Neuronal stem cell (in vitro differentiated cells): Measurements from ENCODE around the gene PTPRT.

Source experiments
- DNase-seq: peaks from one replicate; pipeline ENCODE4 v3.0.0-alpha.2; 2013; ENCODE audit warnings: low spot score
- H2AFZ ChIP-seq: one replicate; pipeline ENCODE4 v1.6.1; 2013; ENCODE audit warnings: mild to moderate bottlenecking, low read length, inconsistent platforms
- H2AK5ac ChIP-seq: 2 replicates; pipeline ENCODE4 v1.6.1; 2013; ENCODE audit warnings: low read depth, mild to moderate bottlenecking, inconsistent platforms, low read length, moderate library complexity, mixed read lengths
- H2BK120ac ChIP-seq: 2 replicates; pipeline ENCODE4 v1.6.1; 2013; ENCODE audit warnings: low read depth, mild to moderate bottlenecking, inconsistent platforms, low read length, moderate library complexity, mixed read lengths
- H2BK12ac ChIP-seq: one replicate; pipeline ENCODE4 v1.6.1; 2013; ENCODE audit warnings: low read length, inconsistent platforms
- H2BK15ac ChIP-seq: 2 replicates; pipeline ENCODE4 v1.6.1; 2013; ENCODE audit warnings: mild to moderate bottlenecking, low read length, inconsistent platforms, mixed read lengths
- H2BK5ac ChIP-seq: one replicate; pipeline ENCODE4 v1.6.1; 2013; ENCODE audit warnings: inconsistent platforms, mild to moderate bottlenecking, low read length, moderate library complexity
- H3K14ac ChIP-seq: one replicate; pipeline ENCODE4 v1.6.1; 2013; ENCODE audit warnings: low read length, inconsistent platforms
- H3K18ac ChIP-seq: 2 replicates; pipeline ENCODE4 v1.6.1; 2013; ENCODE audit warnings: low read length, inconsistent platforms
- H3K23ac ChIP-seq: 2 replicates; pipeline ENCODE4 v1.6.1; 2013; ENCODE audit warnings: low read depth, mild to moderate bottlenecking, mixed read lengths, low read length, inconsistent platforms; ENCODE audit not compliant: poor library complexity
- H3K27ac ChIP-seq: replicated peaks from 3 replicates; pipeline ENCODE4 v1.5.1; 2013; ENCODE audit warnings: low read length, inconsistent platforms
- H3K27me3 ChIP-seq, 3 experiments: 2 replicates each; pipeline ENCODE4 v1.6.1; 2013; ENCODE audit warnings: low read length in 3 of 3, mild to moderate bottlenecking in 2 of 3, inconsistent platforms in 1 of 3, low read depth in 1 of 3, mixed read lengths in 1 of 3, moderate library complexity in 1 of 3; ENCODE audit not compliant: control insufficient read depth in 3 of 3, insufficient read depth in 3 of 3
- H3K36me3 ChIP-seq, 2 donors: replicated peaks in 1 of 2; 2 replicates each; pipeline ENCODE4 v1.6.1; 2013; ENCODE audit warnings: low read length in 2 of 2; ENCODE audit not compliant: control insufficient read depth in 2 of 2, insufficient read depth in 2 of 2
- H3K4ac ChIP-seq: 2 replicates; pipeline ENCODE4 v1.6.1; 2013; ENCODE audit warnings: inconsistent platforms, mild to moderate bottlenecking, low read length, moderate library complexity
- H3K4me1 ChIP-seq, 2 donors: 1 replicate in 1 of 2; 2 replicates in 1 of 2; pipeline ENCODE4 v1.6.1; 2013; ENCODE audit warnings: low read length in 2 of 2, low read depth in 1 of 2; ENCODE audit not compliant: control insufficient read depth in 2 of 2, insufficient read depth in 1 of 2
- H3K4me2 ChIP-seq: one replicate; pipeline ENCODE4 v1.6.1; 2013; ENCODE audit warnings: mild to moderate bottlenecking, low read length, inconsistent platforms; ENCODE audit not compliant: insufficient read depth, poor library complexity, severe bottlenecking
- H3K4me3 ChIP-seq, 2 donors: 2 replicates each; pipeline ENCODE4 v1.5.1; 2013; ENCODE audit warnings: low read length in 2 of 2, mild to moderate bottlenecking in 2 of 2, inconsistent platforms in 1 of 2, moderate library complexity in 1 of 2
- H3K79me1 ChIP-seq: one replicate; pipeline ENCODE4 v1.6.1; 2013; ENCODE audit warnings: low read depth, mild to moderate bottlenecking, inconsistent platforms, low read length, moderate library complexity
- H3K9ac ChIP-seq: one replicate; pipeline ENCODE4 v1.6.1; 2013; ENCODE audit warnings: mild to moderate bottlenecking, low read depth, low read length, inconsistent platforms; ENCODE audit not compliant: poor library complexity
- H3K9me3 ChIP-seq, 2 donors: replicated peaks in 1 of 2; 2 replicates each; pipeline versions ENCODE3 to v1.6.1; 2013; ENCODE audit warnings: low read length in 2 of 2, mild to moderate bottlenecking in 2 of 2, inconsistent platforms in 1 of 2, low read depth in 1 of 2, mixed read lengths in 1 of 2, moderate library complexity in 1 of 2; ENCODE audit not compliant: control insufficient read depth in 2 of 2, insufficient read depth in 1 of 2
- H4K8ac ChIP-seq: one replicate; pipeline ENCODE4 v1.6.1; 2013; ENCODE audit warnings: low read depth, mild to moderate bottlenecking, inconsistent platforms, low read length, moderate library complexity
- H4K91ac ChIP-seq: one replicate; pipeline ENCODE4 v1.6.1; 2013; ENCODE audit warnings: low read length, low read depth, mild to moderate bottlenecking, inconsistent platforms; ENCODE audit not compliant: poor library complexity
- WGBS, 2 donors: extraction: QIAGEN DNeasy Blood & Tissue Kit; methylation state at CpG; one replicate each; pipeline ENCODE4 v1.1.7; 2013; ENCODE audit warnings: missing lambda C conversion rate in 2 of 2, mixed read lengths in 1 of 2; ENCODE audit not compliant: insufficient read length in 2 of 2, insufficient replicate concordance in 1 of 2; ENCODE audit errors: extremely low coverage in 2 of 2; 5-methylcytosine and 5-hydroxymethylcytosine counted together

The PTPRT gene

DNA sequence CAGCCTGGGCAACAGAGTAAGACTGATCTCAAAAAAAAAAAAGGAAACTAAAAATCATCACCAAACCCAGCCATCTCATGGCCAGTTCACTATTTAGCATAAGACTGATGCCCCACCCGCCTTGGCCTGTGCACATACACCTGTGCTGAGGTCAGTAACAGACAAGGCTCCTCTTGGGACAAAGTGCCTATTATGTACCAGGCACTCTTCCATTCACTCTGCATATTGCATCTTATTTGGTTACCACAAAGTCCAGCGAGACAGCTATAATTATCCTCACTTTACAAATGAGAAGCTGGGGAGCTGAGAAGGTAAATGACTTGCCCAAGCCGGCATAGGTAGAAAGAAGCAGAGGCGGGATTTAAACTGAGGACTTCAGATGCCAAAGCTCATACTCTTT is 3.8 kb downstream of the PTPRT start:
- Histone ChIP-seq H2AK5ac (no peak overlapping the region), H3K4me1 (peaks cover 0 to 11% of the 10 kb centered on the region in 2 donors), H4K8ac (no peak overlapping the region), H3K18ac (no peak overlapping the region), H4K91ac (no peak overlapping the region), H3K4me2 (no peak overlapping the region), H2AFZ (no peak overlapping the region), H3K14ac (no peak overlapping the region), H2BK15ac (no peak overlapping the region), H3K9me3 (peaks cover 0 to 3% of the 10 kb centered on the region in 2 donors), H2BK120ac (no peak overlapping the region), H3K27ac (no peak overlapping the region), H3K79me1 (no peaks in the 10 kb centered on the region), H3K4me3 (no peak overlapping the region), H3K4ac (no peak overlapping the region), H3K9ac (no peak overlapping the region), H3K27me3 (peaks cover 17 to 30% (median 27%) of the 10 kb centered on the region in 3 experiments), H2BK5ac (no peak overlapping the region), H3K36me3 (no peaks in the 10 kb centered on the region), H3K23ac (no peak overlapping the region), H2BK12ac (no peak overlapping the region)
- DNase-seq: no peak
- WGBS, 2 donors: no CpG with 5 or more reads among the region's 4 CpGs

DNA sequence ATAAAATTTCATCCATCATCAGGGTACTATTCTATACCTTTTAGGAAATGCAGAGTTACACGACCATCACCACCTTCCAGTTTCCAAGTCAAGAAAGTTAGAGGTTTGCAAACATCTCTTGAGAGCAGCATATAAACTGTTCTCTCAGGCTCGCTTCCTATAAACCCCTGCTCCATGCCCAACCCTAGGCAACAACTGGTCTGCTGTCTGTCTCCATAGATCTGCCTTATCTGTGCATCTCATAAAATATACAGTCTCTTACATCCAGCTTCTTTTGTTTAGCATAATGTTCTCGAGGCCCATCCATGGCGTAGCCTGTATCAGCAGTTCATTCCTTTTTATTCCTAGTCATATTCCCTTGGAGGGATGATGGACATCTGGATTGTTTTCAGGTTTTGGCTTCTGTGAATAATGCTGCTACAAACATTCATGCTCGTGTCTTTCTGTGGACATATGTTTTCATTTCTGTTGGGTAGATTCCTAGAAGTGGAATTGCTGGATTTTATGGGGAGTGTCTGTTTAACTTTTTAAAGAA is 6.1 kb downstream of the PTPRT start:
- H3K23ac ChIP-seq: no peak overlapping the region
- peaks cover 5 to 10% (median 8%) of the 10 kb centered on the region in 3 experiments for H3K27me3 ChIP-seq
- H3K79me1 ChIP-seq: no peaks in the 10 kb centered on the region
- no peak overlapping the region for H3K4me3 ChIP-seq
- no peak overlapping the region for H2AFZ ChIP-seq
- H3K4ac ChIP-seq: no peak overlapping the region
- peaks cover 0 to 1% of the 10 kb centered on the region in 2 donors for H3K36me3 ChIP-seq
- H4K8ac ChIP-seq: no peak overlapping the region
- H3K18ac ChIP-seq: no peak overlapping the region
- peaks cover 0 to 6% of the 10 kb centered on the region in 2 donors for H3K4me1 ChIP-seq
- H3K14ac ChIP-seq: no peak overlapping the region
- H2BK5ac ChIP-seq: no peak overlapping the region
- H2BK12ac ChIP-seq: no peak overlapping the region
- no peak overlapping the region for H2BK15ac ChIP-seq
- H3K27ac ChIP-seq: no peak overlapping the region
- no peak overlapping the region for H3K9ac ChIP-seq
- no peak overlapping the region for H3K4me2 ChIP-seq
- H2BK120ac ChIP-seq: no peak overlapping the region
- WGBS, 2 donors: no CpG with 5 or more reads among the region's 5 CpGs
- peaks cover 0 to 4% of the 10 kb centered on the region in 2 donors for H3K9me3 ChIP-seq
- no peak overlapping the region for H2AK5ac ChIP-seq
- no peak overlapping the region for H4K91ac ChIP-seq
- no peak for DNase-seq

DNA sequence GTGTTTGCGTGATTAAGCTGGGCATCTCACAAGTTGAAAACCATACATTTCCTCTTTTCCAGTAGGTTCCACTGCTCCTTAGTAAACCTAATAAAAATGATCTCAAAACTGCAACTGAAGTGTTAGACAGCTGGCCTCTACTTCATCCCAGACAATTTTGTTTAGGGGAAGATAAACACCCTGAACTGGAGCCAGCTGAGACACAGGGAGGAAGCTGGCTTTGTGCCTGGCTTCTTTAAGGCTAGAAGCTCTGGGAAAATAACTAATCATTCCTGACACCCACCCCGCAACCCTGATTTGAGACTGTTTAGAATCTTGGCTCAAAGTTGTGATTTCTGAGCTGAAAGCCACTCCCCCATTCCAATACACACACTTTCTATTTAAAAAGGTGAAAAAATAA is 11.6 kb downstream of the PTPRT start:
- Histone ChIP-seq H3K9me3 (peaks cover 0 to 9% of the 10 kb centered on the region in 2 donors), H2BK5ac (no peak overlapping the region), H3K79me1 (no peaks in the 10 kb centered on the region), H2AFZ (no peak overlapping the region), H3K23ac (no peak overlapping the region), H2BK120ac (no peak overlapping the region), H3K4ac (no peak overlapping the region), H3K14ac (no peak overlapping the region), H3K4me3 (no peak overlapping the region), H3K4me1 (no peaks in the 10 kb centered on the region), H3K4me2 (no peak overlapping the region), H3K9ac (no peak overlapping the region), H3K27ac (no peak overlapping the region), H4K91ac (no peak overlapping the region), H3K27me3 (no peaks in the 10 kb centered on the region), H2BK15ac (no peak overlapping the region), H4K8ac (no peak overlapping the region), H2AK5ac (no peak overlapping the region), H2BK12ac (no peak overlapping the region), H3K36me3 (peaks cover 0 to 1% of the 10 kb centered on the region in 2 donors), H3K18ac (no peak overlapping the region)
- DNase-seq: no peak
- no CpG with 5 or more reads among the region's 2 CpGs for WGBS, 2 donors

DNA sequence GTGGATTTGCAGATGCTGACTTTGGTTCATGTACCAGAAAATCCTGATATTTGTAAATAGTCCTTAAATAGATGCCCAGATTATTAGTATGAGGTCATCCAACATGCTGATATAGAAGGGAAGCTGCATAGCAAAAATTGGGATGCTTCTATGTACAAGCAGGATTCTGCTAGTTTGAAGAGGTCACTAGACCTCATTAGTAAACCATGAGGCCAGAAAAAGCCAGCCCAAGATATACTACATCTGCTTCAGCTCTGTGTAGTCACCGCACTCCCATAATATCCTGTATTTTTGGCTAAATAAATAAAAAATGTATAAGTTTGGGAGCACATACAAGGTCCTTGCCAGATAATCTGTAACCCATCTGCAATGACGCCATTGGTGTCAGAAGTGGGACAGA is 13.0 kb downstream of the PTPRT start:
- peaks cover 0 to 7% of the 10 kb centered on the region in 2 donors for H3K9me3 ChIP-seq
- no peak overlapping the region for H2BK120ac ChIP-seq
- H3K4ac ChIP-seq: no peak overlapping the region
- H3K27me3 ChIP-seq: no peaks in the 10 kb centered on the region
- no peak overlapping the region for H2BK12ac ChIP-seq
- H3K79me1 ChIP-seq: peaks cover 2% of the 10 kb centered on the region
- H4K91ac ChIP-seq: no peak overlapping the region
- H3K14ac ChIP-seq: no peak overlapping the region
- DNase-seq: no peak
- no peak overlapping the region for H3K18ac ChIP-seq
- H3K36me3 ChIP-seq: peaks cover 0 to 1% of the 10 kb centered on the region in 2 donors
- no peak overlapping the region for H2AFZ ChIP-seq
- H2BK5ac ChIP-seq: no peak overlapping the region
- no CpG with 5 or more reads among the region's 2 CpGs for WGBS, 2 donors
- peaks cover 0 to 2% of the 10 kb centered on the region in 2 donors for H3K4me1 ChIP-seq
- H3K27ac ChIP-seq: no peak overlapping the region
- no peak overlapping the region for H3K4me3 ChIP-seq
- no peak overlapping the region for H3K4me2 ChIP-seq
- H3K23ac ChIP-seq: no peak overlapping the region
- no peak overlapping the region for H2AK5ac ChIP-seq
- no peak overlapping the region for H3K9ac ChIP-seq
- H4K8ac ChIP-seq: no peak overlapping the region
- no peak overlapping the region for H2BK15ac ChIP-seq
